GM10266 (cell line): ENCODE results near the gene ADGRD2.

Source experiments
- DNase-seq: peaks from one replicate; pipeline ENCODE4 v3.0.0; 2012; ENCODE audit errors: extremely low spot score
- CTCF ChIP-seq: IDR thresholded peaks from 2 replicates; pipeline ENCODE4 v1.5.1; 2012; ENCODE audit warnings: mild to moderate bottlenecking, low read depth; ENCODE audit not compliant: control insufficient read depth, insufficient read depth; ENCODE audit errors: missing control alignments

Gene ADGRD2

GRCh38 chr9:124452841-124453585 lies 2.8 kb downstream of the ADGRD2 start:
- peak; percentile 24 for DNase-seq
- no peak for TF ChIP-seq CTCF

DNA sequence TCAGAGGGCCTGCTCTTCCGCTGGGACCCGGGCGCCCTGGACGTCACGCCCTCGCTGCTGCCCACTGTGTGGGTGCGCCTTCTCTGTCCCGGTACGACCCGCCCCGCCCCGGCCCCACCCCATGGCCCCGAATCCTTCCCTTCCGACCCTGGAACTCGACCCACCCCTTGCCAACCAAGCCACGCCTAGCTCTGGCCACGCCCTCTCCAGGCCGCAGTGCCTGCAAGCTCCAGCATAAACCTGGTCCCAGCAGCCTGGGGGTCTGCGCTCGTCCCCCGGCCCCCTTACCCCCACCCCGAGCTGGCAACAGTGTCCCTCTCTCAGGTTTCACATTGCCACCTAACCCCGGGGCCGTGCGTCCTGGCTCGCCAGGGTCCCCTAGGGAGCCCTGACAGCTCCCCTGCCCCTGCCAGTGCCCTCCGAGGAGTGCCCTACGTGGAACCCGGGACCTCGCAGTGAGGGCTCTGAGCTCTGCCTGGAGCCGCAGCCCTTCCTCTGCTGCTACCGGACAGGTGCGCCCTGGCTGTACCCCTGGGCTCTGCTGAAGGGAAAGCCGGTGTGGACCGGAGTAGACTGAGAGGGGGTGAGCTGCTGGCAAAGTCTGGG lies 3.4 kb downstream of the ADGRD2 start:
- no peak for TF ChIP-seq CTCF
- DNase-seq, result peak; percentile 20

GRCh38 chr9:124454296-124454695 lies 4.0 kb downstream of the ADGRD2 start:
- DNase-seq, result peak; percentile 18
- no peak for TF ChIP-seq CTCF

- TF ChIP-seq CTCF, result no peak
- DNase-seq, result peak; percentile 16
Observed at GRCh38 chr9:124454791-124455443, 4.7 kb downstream of the ADGRD2 start.

DNA sequence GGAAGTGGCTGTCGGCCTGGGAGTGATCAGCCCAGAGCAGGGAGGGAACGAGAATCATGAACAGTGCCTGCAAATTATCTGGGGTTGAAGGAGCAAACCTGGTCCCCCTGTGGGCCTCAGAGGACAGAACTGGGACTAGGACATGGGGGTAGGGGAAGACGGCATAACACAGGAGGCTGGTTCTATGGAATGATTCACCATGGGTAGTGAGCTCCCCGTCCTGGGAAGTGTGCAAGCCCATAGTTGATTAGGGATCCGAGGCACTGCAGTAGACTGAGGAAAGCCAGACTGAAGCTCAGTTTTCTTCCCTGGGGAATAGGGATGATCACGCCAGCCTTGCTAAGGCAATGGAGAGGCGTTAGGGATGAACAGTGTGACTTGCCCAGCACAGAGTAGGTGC lies 5.6 kb downstream of the ADGRD2 start:
- no peak for DNase-seq
- no peak for TF ChIP-seq CTCF

- no peak for DNase-seq
- no peak for TF ChIP-seq CTCF
Observed at GRCh38 chr9:124456341-124457078, 6.3 kb downstream of the ADGRD2 start.
